D721Med (cell line): ENCODE data around the gene KRT72.

Experiments
- DNase-seq: peaks from one replicate; pipeline ENCODE4 v3.0.0; 2011; ENCODE audit warnings: low spot score; ENCODE audit not compliant: insufficient read length
- FAIRE-seq: peaks from 2 replicates; lab custom pipeline; 2011; peaks lifted over from hg19 to GRCh38; lab: Jason Lieb, UNC
- CTCF ChIP-seq: IDR thresholded peaks from 2 replicates; pipeline ENCODE4 v1.5.1; 2012; ENCODE audit warnings: mild to moderate bottlenecking, control low read depth; ENCODE audit not compliant: insufficient read depth; ENCODE audit errors: missing control alignments

KRT72 gene

GRCh38 chr12:52600941-52601481, at the start of gene KRT72:
Gene KRT72, minus strand, starts transcription at chr12:52601463. Its CDS starts 11 bp downstream, at chr12:52601452.
- no peak for TF ChIP-seq CTCF
- FAIRE-seq (no peak), DNase-seq (no peak)

- no peak for TF ChIP-seq CTCF
- FAIRE-seq (no peak), DNase-seq (no peak)
Observed at GRCh38 chr12:52650520-52651081, 49.3 kb upstream of the KRT72 start.

- FAIRE-seq (no peak), DNase-seq (no peak)
- TF ChIP-seq CTCF, result no peak
Observed at GRCh38 chr12:52649066-52649465, 47.8 kb upstream of the KRT72 start.

- FAIRE-seq, result no peak
- DNase-seq, result no peak
- TF ChIP-seq CTCF, result no peak
Observed at GRCh38 chr12:52648012-52648550, 46.8 kb upstream of the KRT72 start.

- no peak for DNase-seq
- FAIRE-seq, result no peak
- TF ChIP-seq CTCF, result no peak
Observed at GRCh38 chr12:52647601-52648000, 46.3 kb upstream of the KRT72 start.

- FAIRE-seq (no peak), DNase-seq (no peak)
- no peak for TF ChIP-seq CTCF
Observed at GRCh38 chr12:52646613-52647012, 45.4 kb upstream of the KRT72 start.

- TF ChIP-seq CTCF, result no peak
- FAIRE-seq (no peak), DNase-seq (no peak)
Observed at GRCh38 chr12:52645982-52646381, 44.7 kb upstream of the KRT72 start.
